ENCODE measurements around the gene MDGA2.
"Not testable (repeated sequence)": the region's sequence is repeated elsewhere in the genome, so short reads cannot be mapped to it uniquely, and the experiment has no call there.

Gene MDGA2

GRCh38 chr14:47211263-47211662 lies 464.1 kb downstream of the MDGA2 start:
- no peak overlapping the region for H3K4me3 ChIP-seq (ENCODE audit: low read depth, low read length)
- no peak for DNase-seq (ENCODE audit: low read depth)
- TF ChIP-seq, protein P1, sequence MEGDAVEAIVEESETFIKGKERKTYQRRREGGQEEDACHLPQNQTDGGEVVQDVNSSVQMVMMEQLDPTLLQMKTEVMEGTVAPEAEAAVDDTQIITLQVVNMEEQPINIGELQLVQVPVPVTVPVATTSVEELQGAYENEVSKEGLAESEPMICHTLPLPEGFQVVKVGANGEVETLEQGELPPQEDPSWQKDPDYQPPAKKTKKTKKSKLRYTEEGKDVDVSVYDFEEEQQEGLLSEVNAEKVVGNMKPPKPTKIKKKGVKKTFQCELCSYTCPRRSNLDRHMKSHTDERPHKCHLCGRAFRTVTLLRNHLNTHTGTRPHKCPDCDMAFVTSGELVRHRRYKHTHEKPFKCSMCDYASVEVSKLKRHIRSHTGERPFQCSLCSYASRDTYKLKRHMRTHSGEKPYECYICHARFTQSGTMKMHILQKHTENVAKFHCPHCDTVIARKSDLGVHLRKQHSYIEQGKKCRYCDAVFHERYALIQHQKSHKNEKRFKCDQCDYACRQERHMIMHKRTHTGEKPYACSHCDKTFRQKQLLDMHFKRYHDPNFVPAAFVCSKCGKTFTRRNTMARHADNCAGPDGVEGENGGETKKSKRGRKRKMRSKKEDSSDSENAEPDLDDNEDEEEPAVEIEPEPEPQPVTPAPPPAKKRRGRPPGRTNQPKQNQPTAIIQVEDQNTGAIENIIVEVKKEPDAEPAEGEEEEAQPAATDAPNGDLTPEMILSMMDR (IDR thresholded peaks at IDR 0.05; ENCODE audit: low read depth, low read length, missing control alignments), result no peak

DNA sequence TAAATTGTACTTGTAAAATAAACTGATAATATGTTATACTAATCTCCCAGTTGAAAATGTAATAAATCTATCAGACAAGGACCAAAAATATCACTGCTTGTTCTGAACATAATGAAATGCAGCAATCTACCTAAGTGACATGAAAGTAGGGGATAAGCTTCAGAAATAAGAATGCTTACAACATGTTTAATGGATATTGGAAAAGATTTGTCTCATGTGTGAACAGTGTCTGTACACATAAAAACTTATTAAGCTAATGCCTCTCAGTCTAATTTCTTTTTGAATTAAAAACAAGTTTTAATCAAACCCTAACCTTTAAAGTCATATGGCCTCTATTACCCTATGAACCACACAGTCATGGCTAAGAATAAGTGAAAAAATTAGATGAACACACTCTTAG lies 465.3 kb downstream of the MDGA2 start:
- TF ChIP-seq, protein P1 (IDR thresholded peaks at IDR 0.05; ENCODE audit: low read depth, low read length, missing control alignments), result no peak
- DNase-seq (ENCODE audit: low read depth), result no peak

DNA sequence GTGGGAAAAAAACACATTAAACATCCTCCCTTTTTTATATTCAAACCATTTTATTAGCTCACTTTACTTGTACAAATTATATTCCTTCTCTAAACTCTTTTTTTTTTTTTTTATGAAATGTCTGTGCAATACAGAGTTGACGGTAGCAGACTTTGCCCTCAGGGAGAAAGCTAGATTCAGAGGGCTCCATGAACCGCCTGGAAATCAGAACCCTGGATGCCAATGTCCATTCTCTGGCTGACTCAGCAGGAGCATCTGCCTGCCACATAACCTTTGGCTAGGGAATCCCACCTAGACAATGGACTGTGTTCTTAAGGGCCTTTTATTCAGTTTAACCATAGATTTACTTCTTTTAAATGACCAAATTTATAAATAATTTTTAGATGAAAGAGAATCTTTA lies 467.0 kb downstream of the MDGA2 start:
- DNase-seq (ENCODE audit: low read depth), result no peak
- H3K4me3 ChIP-seq (ENCODE audit: low read depth, low read length), result no peak overlapping the region
- TF ChIP-seq, protein P1 (IDR thresholded peaks at IDR 0.05; ENCODE audit: low read depth, low read length, missing control alignments), result no peak

More for the DNA sequence above, 465.3 kb downstream of the MDGA2 start:
- H3K4me3 ChIP-seq (ENCODE audit: low read depth, low read length), result no peak overlapping the region

DNA sequence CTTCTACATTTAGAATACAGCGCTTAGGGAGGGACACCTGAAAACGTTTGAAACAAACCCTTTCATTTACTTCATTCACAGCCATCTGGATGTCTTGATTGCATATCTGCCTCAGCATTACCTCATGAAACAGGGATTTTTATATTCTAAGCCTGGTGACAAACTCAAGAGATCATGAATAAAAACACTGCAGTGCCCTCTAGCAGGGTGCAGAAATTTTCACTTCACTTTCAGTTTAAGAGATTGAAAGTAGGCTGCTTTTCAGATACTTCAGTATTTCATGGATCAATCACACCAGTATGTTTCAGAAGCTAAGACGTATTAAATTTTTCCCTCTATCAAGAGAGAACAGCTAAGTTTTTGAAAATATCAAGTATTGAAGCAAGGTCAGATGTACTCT lies 467.8 kb downstream of the MDGA2 start:
- H3K4me3 ChIP-seq (ENCODE audit: low read depth, low read length), result no peak overlapping the region
- DNase-seq (ENCODE audit: low read depth), result no peak
- TF ChIP-seq, protein P1 (IDR thresholded peaks at IDR 0.05; ENCODE audit: low read depth, low read length, missing control alignments), result no peak

- TF ChIP-seq, protein P1 (IDR thresholded peaks at IDR 0.05; ENCODE audit: low read depth, low read length, missing control alignments), result no peak
- no peak overlapping the region for H3K4me3 ChIP-seq (ENCODE audit: low read depth, low read length)
- no peak for DNase-seq (ENCODE audit: low read depth)
Measured at GRCh38 chr14:47200740-47201139, 474.7 kb downstream of the MDGA2 start.

- TF ChIP-seq, protein P1 (IDR thresholded peaks at IDR 0.05; ENCODE audit: low read depth, low read length, missing control alignments), result no peak
Measured at GRCh38 chr14:47195582-47195981, 479.8 kb downstream of the MDGA2 start.

GRCh38 chr14:47194055-47194454 lies 481.4 kb downstream of the MDGA2 start:
- TF ChIP-seq, protein P1 (IDR thresholded peaks at IDR 0.05; ENCODE audit: low read depth, low read length, missing control alignments), result no peak
- no peak overlapping the region for H3K4me3 ChIP-seq (ENCODE audit: low read depth, low read length)
- no peak for DNase-seq (ENCODE audit: low read depth)

More at GRCh38 chr14:47195582-47195981, 479.8 kb downstream of the MDGA2 start:
- no peak for DNase-seq (ENCODE audit: low read depth)
- no peak overlapping the region for H3K4me3 ChIP-seq (ENCODE audit: low read depth, low read length)

DNA sequence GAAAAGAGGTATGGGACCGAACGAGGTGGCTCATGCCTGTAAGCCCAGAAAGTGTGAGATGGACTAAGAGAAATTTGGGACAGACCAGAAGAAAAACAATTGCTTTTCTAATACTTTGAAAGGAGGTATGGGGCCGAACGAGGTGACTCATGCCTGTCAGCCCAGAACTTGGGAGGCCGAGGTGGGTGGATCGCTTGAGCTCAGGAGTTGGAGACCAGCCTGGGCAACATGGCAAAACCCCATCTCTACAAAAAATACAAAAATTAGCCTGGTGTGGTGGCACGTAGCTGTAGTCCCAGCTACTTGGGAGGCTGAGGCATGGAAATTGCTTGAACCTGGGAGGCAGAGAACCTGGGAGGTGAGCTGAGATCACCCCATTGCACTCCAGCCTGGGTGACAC lies 483.2 kb downstream of the MDGA2 start:
- not testable (repeated sequence) for H3K4me3 ChIP-seq (ENCODE audit: low read depth, low read length); DNase-seq (ENCODE audit: low read depth)

Measured in GM12864 (cell line).